DMS114 treated with DMSO at 0.1 percent for 48 hours (cell line): ENCODE results near the gene ZNF205.
"Not testable (repeated sequence)": the region's sequence is repeated elsewhere in the genome, so short reads cannot be mapped to it uniquely, and the experiment has no call there.

Experiments used
- DNase-seq: peaks from one replicate; lab custom pipeline; 2025; ENCODE audit not compliant: unreplicated experiment; lab: John Stamatoyannopoulos, UW

The ZNF205 gene

GRCh38 chr16:3131755-3132377 is 19.5 kb downstream of the ZNF205 start:
- peak; percentile 6 for DNase-seq

- DNase-seq, result no peak
Observed at GRCh38 chr16:3133844-3134243, 21.5 kb downstream of the ZNF205 start.

- peak; percentile 97 for DNase-seq
Observed at GRCh38 chr16:3134338-3135125, 22.1 kb downstream of the ZNF205 start, which contains the start of gene ZNF213. ZNF213 (plus strand) TSS chr16:3135029; CDS start chr16:3137281, 2,252 bp downstream.

- DNase-seq, result no peak
Observed at GRCh38 chr16:3135126-3135715, 22.8 kb downstream of the ZNF205 start.

GRCh38 chr16:3137267-3137666 is 24.9 kb downstream of the ZNF205 start:
- DNase-seq, result no peak

- DNase-seq, result no peak
Observed at GRCh38 chr16:3138342-3138741, 26.0 kb downstream of the ZNF205 start.

- no peak for DNase-seq
Observed at GRCh38 chr16:3138823-3139426, 26.5 kb downstream of the ZNF205 start.

GRCh38 chr16:3139561-3139960 is 27.2 kb downstream of the ZNF205 start:
- not testable (repeated sequence) for DNase-seq

GRCh38 chr16:3140603-3141427 is 28.4 kb downstream of the ZNF205 start:
- no peak for DNase-seq

- no peak for DNase-seq
Observed at GRCh38 chr16:3141781-3142311, 29.5 kb downstream of the ZNF205 start.

- no peak for DNase-seq
Observed at GRCh38 chr16:3142327-3142726, 29.9 kb downstream of the ZNF205 start.

- DNase-seq, result no peak
Observed at GRCh38 chr16:3142770-3143169, 30.4 kb downstream of the ZNF205 start.

- DNase-seq, result no peak
Observed at GRCh38 chr16:3143189-3143588, 30.8 kb downstream of the ZNF205 start.

GRCh38 chr16:3143598-3144320 is 31.4 kb downstream of the ZNF205 start:
- DNase-seq, result no peak

- no peak for DNase-seq
Observed at GRCh38 chr16:3144321-3144983, 32.1 kb downstream of the ZNF205 start.

- no peak for DNase-seq
Observed at GRCh38 chr16:3145151-3145550, 32.8 kb downstream of the ZNF205 start.

- DNase-seq, result no peak
Observed at GRCh38 chr16:3145660-3146059, 33.3 kb downstream of the ZNF205 start.

GRCh38 chr16:3147046-3147756 is 34.8 kb downstream of the ZNF205 start:
- no peak for DNase-seq

GRCh38 chr16:3147757-3148104 is 35.3 kb downstream of the ZNF205 start:
- no peak for DNase-seq
